GM12878 (cell line): ENCODE results near the gene VSTM2L. TPM values are rescaled to one million over a fixed set of nuclear protein-coding genes. Genes with fewer than 3 reads are reported as not detected.

ENCODE experiments used
- E2F8 ChIP-seq: fragments of 450-650 bp; IDR thresholded peaks from 2 replicates; pipeline ENCODE4 v1.6.1; 2018; ENCODE audit warnings: mild to moderate bottlenecking, low read depth, moderate library complexity; ENCODE audit not compliant: partially characterized antibody
- LARP7 ChIP-seq: fragments of 450-650 bp; IDR thresholded peaks from 2 replicates; pipeline ENCODE4 v1.6.1; 2017; ENCODE audit warnings: mild to moderate bottlenecking
- MLLT1 ChIP-seq: fragments of 450-650 bp; IDR thresholded peaks from 2 replicates; pipeline ENCODE4 v1.6.1; 2016; ENCODE audit warnings: mild to moderate bottlenecking
- NKRF ChIP-seq: fragments of 450-650 bp; conservative IDR thresholded peaks from 2 replicates; pipeline ENCODE4 v1.6.1; 2017; ENCODE audit warnings: mild to moderate bottlenecking, moderate library complexity
- NR2F1 ChIP-seq: fragments of 450-650 bp; conservative IDR thresholded peaks from 2 replicates; pipeline ENCODE4 v1.6.1; 2017; ENCODE audit warnings: mild to moderate bottlenecking
- PKNOX1 ChIP-seq: fragments of 450-650 bp; IDR thresholded peaks from 2 replicates; pipeline ENCODE4 v1.6.1; 2016; ENCODE audit warnings: mild to moderate bottlenecking
- POLR2A ChIP-seq: IDR thresholded peaks from 2 replicates; pipeline ENCODE4 v1.6.1; 2011; ENCODE audit warnings: low read depth, mild to moderate bottlenecking, low read length
- SPI1 ChIP-seq: IDR thresholded peaks from 2 replicates; pipeline ENCODE4 v1.6.1; 2011; ENCODE audit warnings: low read depth, mild to moderate bottlenecking, low read length, moderate library complexity, borderline replicate concordance; ENCODE audit not compliant: insufficient read depth
- SREBF1 ChIP-seq: IDR thresholded peaks from 2 replicates; pipeline ENCODE4 v1.6.1; 2012; ENCODE audit warnings: mild to moderate bottlenecking, low read length
- ZBTB11 ChIP-seq: fragments of 450-650 bp; formaldehyde crosslinking; IDR thresholded peaks from 2 replicates; pipeline ENCODE4 v1.5.0; 2022; ENCODE audit warnings: mild to moderate bottlenecking, missing genetic modification characterization
- ZBTB4 ChIP-seq: fragments of 450-650 bp; formaldehyde crosslinking; IDR thresholded peaks from 2 replicates; pipeline ENCODE4 v1.4.0; 2022; ENCODE audit warnings: mild to moderate bottlenecking, moderate library complexity
- polyA plus RNA-seq, 11 experiments: library from polyadenylated mRNA; depleted of rRNA in 4 of 11; unstranded in 6 of 11; stranded (reverse) in 5 of 11; fragments of >200 nt; fragmentation: Nextera tagmentation in 4 of 11; fragmentation: Illumina TruSeq in 1 of 11; extraction: Ambion mirVana in 4 of 11; extraction: Trizol in 1 of 11; gene quantifications; 1 replicate in 1 of 11; 2 replicates in 10 of 11; pipeline versions ENCODE4 v1.2.1 to v1.2.3, GENCODE V29; 2011 to 2016; ENCODE audit warnings: inconsistent platforms in 2 of 11, missing spikeins in 2 of 11, low read depth in 1 of 11
- total RNA-seq, 4 experiments: library from RNA; depleted of rRNA in 3 of 4; stranded (reverse); fragments of >200 nt in 3 of 4; fragmentation: Illumina TruSeq in 1 of 4; extraction: Trizol in 1 of 4; gene quantifications; 2 replicates each; pipeline versions ENCODE4 v1.2.1 to v1.2.3, GENCODE V29; 2013 to 2021

Gene VSTM2L
- total and polyA plus RNA-seq, 10 of the 15 experiments (the other 5 are each of a cell fraction or from before 2014, with no cell fraction given) = 0.05 to 1.5 (median 0.63) TPM; not detected in 2

- TF ChIP-seq PKNOX1 (no peak), NR2F1 (no peak), LARP7 (no peak), ZBTB11 (no peak), E2F8 (no peak), SREBF1 (no peak), NKRF (no peak), POLR2A (no peak), SPI1 (no peak), MLLT1 (no peak), ZBTB4 (no peak)
Measured at GRCh38 chr20:37948956-37949355, 46.0 kb downstream of the VSTM2L start (continued).
